Neural cell (in vitro differentiated cells): Measurements from ENCODE around the gene ARHGAP42. TPM values are rescaled to one million over a fixed set of nuclear protein-coding genes. Genes with fewer than 3 reads are reported as not detected.
A peak's percentile ranks its signal among the peaks of the same experiment; 100 is the strongest.

Source experiments
- H2AFZ ChIP-seq: fragments of 200-600, 300-800 bp; sonication (generic), shearing (Covaris generic); 2 replicates; pipeline ENCODE4 v1.6.0; 2014; ENCODE audit warnings: low read depth, mild to moderate bottlenecking, antibody characterized with exemption, low read length, moderate library complexity
- H3F3A ChIP-seq: fragments of 200-600 bp; shearing (Covaris generic); 2 replicates; pipeline ENCODE4 v1.6.1; 2016; ENCODE audit warnings: mild to moderate bottlenecking, moderate library complexity, mixed read lengths, antibody characterized with exemption, low read length; ENCODE audit not compliant: insufficient read depth, poor library complexity, severe bottlenecking
- H3K27ac ChIP-seq: fragments of 200-600, 300-800 bp; sonication (generic), shearing (Covaris generic); 2 replicates; pipeline ENCODE4 v1.5.1; 2014; ENCODE audit warnings: mild to moderate bottlenecking, low read length, moderate library complexity
- H3K27me3 ChIP-seq: fragments of 300-800, 200-600 bp; sonication (generic), shearing (Covaris generic); 2 replicates; pipeline ENCODE4 v1.6.0; 2014; ENCODE audit warnings: mild to moderate bottlenecking, low read depth, low read length, moderate library complexity; ENCODE audit not compliant: insufficient read depth
- H3K36me3 ChIP-seq: fragments of 300-800, 200-600 bp; sonication (generic), shearing (Covaris generic); 2 replicates; pipeline ENCODE4 v1.5.1; 2014; ENCODE audit warnings: mild to moderate bottlenecking, antibody characterized with exemption, low read length, moderate library complexity; ENCODE audit not compliant: insufficient read depth
- H3K4me2 ChIP-seq: fragments of 300-800, 200-600 bp; sonication (generic), shearing (Covaris generic); 2 replicates; pipeline ENCODE4 v1.6.0; 2014; ENCODE audit warnings: mild to moderate bottlenecking, low read length
- H3K4me3 ChIP-seq: fragments of 300-800, 200-600 bp; sonication (generic), shearing (Covaris generic); 2 replicates; pipeline ENCODE4 v1.5.1; 2014; ENCODE audit warnings: mild to moderate bottlenecking, low read length, moderate library complexity
- H3K79me2 ChIP-seq: fragments of 200-600 bp; shearing (Covaris generic); replicated peaks from 2 replicates; pipeline ENCODE4 v1.6.0; 2014; ENCODE audit warnings: mild to moderate bottlenecking, low read length, moderate library complexity; ENCODE audit not compliant: insufficient read depth
- H3K9ac ChIP-seq: fragments of 300-800, 200-600 bp; sonication (generic), shearing (Covaris generic); 2 replicates; pipeline ENCODE4 v1.6.1; 2016; ENCODE audit warnings: mild to moderate bottlenecking, low read length, mixed read lengths
- H3K9me2 ChIP-seq: fragments of 200-600 bp; shearing (Covaris generic); 2 replicates; pipeline ENCODE4 v1.6.1; 2016; ENCODE audit warnings: mild to moderate bottlenecking, low read length, mixed read lengths; ENCODE audit not compliant: insufficient read depth
- H3K9me3 ChIP-seq: fragments of 200-600, 300-800 bp; sonication (generic), shearing (Covaris generic); 2 replicates; pipeline ENCODE4 v1.6.1; 2016; ENCODE audit warnings: mild to moderate bottlenecking, mixed run types, low read length, moderate library complexity, mixed read lengths
- H4K20me1 ChIP-seq: fragments of 200-600 bp; shearing (Covaris generic); 2 replicates; pipeline ENCODE4 v1.6.1; 2016; ENCODE audit warnings: mild to moderate bottlenecking, mixed run types; ENCODE audit not compliant: insufficient read depth
- CTCF ChIP-seq: fragments of 450-650 bp; IDR thresholded peaks from 2 replicates; pipeline ENCODE4 v1.5.1; 2014; ENCODE audit warnings: antibody characterized with exemption, mild to moderate bottlenecking, moderate library complexity; ENCODE audit not compliant: poor library complexity, severe bottlenecking
- EP300 ChIP-seq: fragments of 450-650 bp; conservative IDR thresholded peaks from 2 replicates; pipeline ENCODE4 v1.6.1; 2014; ENCODE audit warnings: antibody characterized with exemption, mild to moderate bottlenecking, moderate library complexity; ENCODE audit not compliant: poor library complexity, severe bottlenecking
- EZH2 ChIP-seq: fragments of 200-600, 300-800 bp; shearing (Covaris generic), sonication (generic); IDR thresholded peaks from 2 replicates; pipeline ENCODE4 v1.6.1; 2014; ENCODE audit warnings: antibody characterized with exemption, low read length, borderline replicate concordance, mild to moderate bottlenecking; ENCODE audit not compliant: insufficient read depth, poor library complexity, severe bottlenecking
- MXI1 ChIP-seq: fragments of 450-650 bp; conservative IDR thresholded peaks from 2 replicates; pipeline ENCODE4 v1.6.1; 2014; ENCODE audit warnings: antibody characterized with exemption, mild to moderate bottlenecking; ENCODE audit not compliant: poor library complexity, severe bottlenecking
- POLR2AphosphoS5 ChIP-seq: IDR thresholded peaks from 2 replicates; pipeline ENCODE4 v1.6.1; 2012
- RAD21 ChIP-seq: fragments of 450-650 bp; conservative IDR thresholded peaks from 2 replicates; pipeline ENCODE4 v1.6.1; 2014; ENCODE audit warnings: antibody characterized with exemption, mild to moderate bottlenecking, moderate library complexity
- REST ChIP-seq: IDR thresholded peaks from 2 replicates; pipeline ENCODE4 v1.6.1; 2012; ENCODE audit warnings: borderline replicate concordance
- SMC3 ChIP-seq: fragments of 450-650 bp; conservative IDR thresholded peaks from 2 replicates; pipeline ENCODE4 v1.6.1; 2014; ENCODE audit warnings: antibody characterized with exemption, mild to moderate bottlenecking, moderate library complexity; ENCODE audit not compliant: poor library complexity
- TAF1 ChIP-seq: IDR thresholded peaks from 2 replicates; pipeline ENCODE4 v1.6.1; 2012; ENCODE audit warnings: low read depth
- polyA plus RNA-seq: library from polyadenylated mRNA; depleted of rRNA; stranded (reverse); fragments of >200 nt; gene quantifications from 2 replicates; pipeline ENCODE4 v1.2.3, GENCODE V29; 2014

The ARHGAP42 gene
- polyA plus RNA-seq, 1 donor from 2014 or later = 0.64 TPM

GRCh38 chr11:100827934-100828661 is 141.0 kb downstream of the ARHGAP42 start:
- no peak overlapping the region for H3K27ac ChIP-seq
- no peaks in the 10 kb centered on the region for H3K79me2 ChIP-seq
- no peak overlapping the region for H3K9ac ChIP-seq

GRCh38 chr11:100830274-100830673 is 143.2 kb downstream of the ARHGAP42 start:
- TF ChIP-seq EP300 = no peak
- TF ChIP-seq EZH2 = no peak
- no peak for TF ChIP-seq SMC3
- TF ChIP-seq POLR2AphosphoS5 = peak; percentile 13
- Histone ChIP-seq H3K27ac (no peak overlapping the region), H3K9ac (no peak overlapping the region), H4K20me1 (no peaks in the 10 kb centered on the region), H3K9me3 (no peaks in the 10 kb centered on the region), H3K36me3 (no peaks in the 10 kb centered on the region), H2AFZ (no peak overlapping the region), H3K27me3 (no peaks in the 10 kb centered on the region), H3F3A (no peaks in the 10 kb centered on the region), H3K9me2 (no peaks in the 10 kb centered on the region), H3K4me2 (no peak overlapping the region), H3K79me2 (no peaks in the 10 kb centered on the region), H3K4me3 (no peak overlapping the region)

More at GRCh38 chr11:100827934-100828661, 141.0 kb downstream of the ARHGAP42 start:
- H2AFZ ChIP-seq = no peak overlapping the region
- no peaks in the 10 kb centered on the region for H4K20me1 ChIP-seq
- H3K4me2 ChIP-seq = no peak overlapping the region
- no peak overlapping the region for H3K4me3 ChIP-seq
- no peaks in the 10 kb centered on the region for H3K27me3 ChIP-seq
- H3F3A ChIP-seq = no peaks in the 10 kb centered on the region
- TF ChIP-seq MXI1 (no peak), RAD21 (no peak), EZH2 (no peak), POLR2AphosphoS5 (no peak), EP300 (no peak), REST (no peak), TAF1 (no peak), SMC3 (no peak), CTCF (no peak)
- H3K36me3 ChIP-seq = no peaks in the 10 kb centered on the region
- no peaks in the 10 kb centered on the region for H3K9me2 ChIP-seq
- no peaks in the 10 kb centered on the region for H3K9me3 ChIP-seq
